ENCODE results near the gene GATB.
A peak's percentile ranks its signal among the peaks of the same experiment; 100 is the strongest.
"Not testable (repeated sequence)": the region's sequence is repeated elsewhere in the genome, so short reads cannot be mapped to it uniquely, and the experiment has no call there.

The GATB gene

DNA sequence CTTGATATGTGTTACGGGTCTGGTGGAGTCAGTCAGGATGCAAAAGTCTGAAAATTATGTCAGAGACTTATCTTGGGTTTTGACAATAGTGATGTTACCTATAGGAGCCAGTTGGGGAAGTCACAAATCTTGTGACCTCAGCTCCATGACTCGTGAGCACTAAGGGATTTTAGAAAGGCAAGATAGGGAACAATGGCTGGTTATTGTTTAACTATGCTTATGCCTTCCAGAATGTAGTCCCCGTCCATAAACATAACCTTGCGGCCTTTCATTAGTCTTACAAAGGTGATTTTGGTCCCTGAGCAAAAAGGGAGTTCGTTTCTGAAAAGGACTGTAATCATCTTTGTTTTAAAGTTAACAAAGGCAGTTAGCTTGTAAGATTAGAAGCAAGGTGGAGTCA is 23.9 kb upstream of the GATB start:
- DNase-seq: no peak

- peak; percentile 7 for DNase-seq
Measured at GRCh38 chr4:151783867-151784266, 23.1 kb upstream of the GATB start.

- DNase-seq: no peak
Measured at GRCh38 chr4:151782296-151782695, 21.5 kb upstream of the GATB start.

DNA sequence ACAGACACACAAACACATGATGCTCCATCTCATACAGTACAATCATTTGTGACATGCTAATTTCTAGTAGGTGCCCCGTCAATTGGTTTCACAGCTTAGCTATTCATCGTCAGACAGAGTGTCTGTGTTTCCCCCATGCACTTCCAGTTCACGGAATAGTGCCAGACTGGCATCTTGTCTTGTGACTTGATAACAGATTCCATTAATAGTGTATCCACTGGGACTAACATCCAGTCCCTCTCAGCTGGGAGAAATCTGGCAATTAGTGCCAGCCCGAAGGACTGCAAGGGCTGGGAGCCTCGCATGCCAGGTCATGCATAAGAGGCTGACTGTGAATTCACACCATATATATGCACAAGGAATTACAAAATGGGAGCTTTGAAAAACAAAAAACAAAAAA is 20.2 kb upstream of the GATB start:
- no peak for DNase-seq

- no peak for DNase-seq
Measured at GRCh38 chr4:151777471-151777870, 16.7 kb upstream of the GATB start.

GRCh38 chr4:151774324-151774723 is 13.5 kb upstream of the GATB start:
- no peak for DNase-seq

GRCh38 chr4:151772274-151772673 is 11.5 kb upstream of the GATB start:
- no peak for DNase-seq

GRCh38 chr4:151771664-151772063 is 10.9 kb upstream of the GATB start:
- no peak for DNase-seq

DNA sequence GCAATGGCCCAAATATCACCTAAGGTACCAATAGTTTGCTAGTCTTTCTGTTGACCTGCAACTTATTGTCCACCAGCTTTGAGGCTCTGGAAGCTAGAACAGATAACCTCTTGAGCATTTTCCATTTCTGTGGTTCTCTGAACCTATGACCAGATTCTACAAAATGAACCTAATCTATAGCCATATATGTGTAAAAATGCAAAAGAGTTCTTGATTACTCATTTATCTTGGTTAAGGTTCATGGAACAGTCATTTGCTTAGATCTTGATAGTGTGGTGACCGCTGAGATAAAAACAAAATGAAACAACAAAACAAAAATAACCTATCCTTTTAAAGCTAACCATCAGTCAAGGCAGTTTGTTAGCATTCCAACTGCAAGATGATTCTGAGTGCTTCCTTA is 9.3 kb upstream of the GATB start:
- no peak for DNase-seq

DNA sequence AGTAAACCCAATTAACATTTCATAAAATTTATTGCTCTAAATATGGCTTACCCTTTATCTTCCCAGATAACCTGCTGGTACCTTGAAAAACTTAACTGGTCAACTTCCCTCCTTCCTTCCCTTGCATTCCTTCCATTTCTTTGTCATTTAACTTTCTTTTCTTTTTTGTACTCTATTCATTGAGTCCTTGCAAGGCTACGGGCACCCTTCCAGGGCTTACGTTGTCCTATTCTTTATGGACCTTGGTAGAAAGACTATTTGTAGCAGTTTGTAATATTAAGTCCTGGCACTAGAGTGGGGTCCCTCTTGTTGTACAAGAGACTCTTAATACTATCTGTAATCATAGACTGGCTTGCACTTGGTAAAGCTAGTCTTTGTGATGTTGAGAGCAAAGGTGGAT is 8.0 kb upstream of the GATB start:
- no peak for DNase-seq

- DNase-seq: no peak
Measured at GRCh38 chr4:151766691-151767090, 5.9 kb upstream of the GATB start.

GRCh38 chr4:151760002-151760401 is 805 bp downstream of the GATB start:
- DNase-seq: no peak

DNA sequence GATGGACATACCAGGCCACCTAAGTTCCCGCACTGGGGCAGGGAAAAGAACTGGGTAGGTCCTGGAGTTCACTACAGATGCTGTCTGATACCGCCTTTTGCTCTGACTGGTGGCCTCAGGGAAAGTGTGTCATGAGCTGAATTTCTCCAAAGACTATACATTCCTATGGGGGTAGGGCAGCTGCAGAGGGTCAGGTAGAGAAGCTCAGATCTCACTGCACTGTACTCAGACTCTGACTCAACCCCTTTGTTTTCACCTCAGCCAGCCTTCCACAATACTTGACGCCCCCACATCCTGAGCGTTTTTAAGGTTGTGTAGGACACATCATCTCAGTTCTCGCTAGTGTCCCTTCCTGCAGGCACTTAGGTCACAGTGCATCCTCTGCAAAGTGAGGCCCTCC is 7.8 kb downstream of the GATB start:
- no peak for DNase-seq

DNA sequence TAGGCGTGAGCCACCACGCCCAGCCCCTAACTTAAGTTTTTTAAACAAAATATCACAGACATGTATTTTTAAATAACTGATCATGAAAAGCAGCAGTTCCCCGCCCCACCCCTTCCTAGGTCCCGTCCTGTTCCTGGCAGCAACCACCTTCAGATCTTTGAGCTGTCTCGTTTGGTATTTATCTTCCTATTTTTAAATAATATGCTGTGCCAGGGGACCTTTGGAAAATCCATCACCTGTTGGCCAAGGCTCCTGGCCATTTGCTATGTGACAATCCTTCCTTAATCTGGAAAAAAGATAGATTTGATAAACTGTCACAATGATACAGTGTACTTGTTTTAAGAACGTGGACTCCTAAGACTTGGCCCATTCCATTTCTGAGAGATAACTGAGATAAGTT is 10.7 kb downstream of the GATB start:
- DNase-seq: no peak

GRCh38 chr4:151745481-151746231 is 15.2 kb downstream of the GATB start:
- DNase-seq: peak; percentile 19

DNA sequence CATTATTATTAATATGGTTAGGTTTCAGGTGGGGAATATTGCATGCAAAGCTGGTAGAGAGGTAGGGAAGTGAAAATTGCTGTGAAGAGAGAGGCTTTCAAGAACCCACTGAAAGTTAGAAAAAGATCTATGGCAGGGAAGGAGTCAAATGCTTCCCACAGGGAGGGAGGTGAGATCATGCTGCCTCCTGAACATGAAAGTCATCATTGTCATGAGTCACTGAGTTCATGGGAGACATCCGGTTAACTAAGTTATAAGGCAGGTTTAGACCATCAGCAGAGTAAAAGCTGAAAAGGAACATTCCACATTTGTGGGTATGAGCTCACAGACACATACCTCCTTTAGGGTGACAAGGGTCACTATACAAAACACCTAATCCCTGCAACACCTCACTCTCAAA is 16.2 kb downstream of the GATB start:
- DNase-seq: peak; percentile 86

- DNase-seq: no peak
Measured at GRCh38 chr4:151743894-151744293, 16.9 kb downstream of the GATB start.

DNA sequence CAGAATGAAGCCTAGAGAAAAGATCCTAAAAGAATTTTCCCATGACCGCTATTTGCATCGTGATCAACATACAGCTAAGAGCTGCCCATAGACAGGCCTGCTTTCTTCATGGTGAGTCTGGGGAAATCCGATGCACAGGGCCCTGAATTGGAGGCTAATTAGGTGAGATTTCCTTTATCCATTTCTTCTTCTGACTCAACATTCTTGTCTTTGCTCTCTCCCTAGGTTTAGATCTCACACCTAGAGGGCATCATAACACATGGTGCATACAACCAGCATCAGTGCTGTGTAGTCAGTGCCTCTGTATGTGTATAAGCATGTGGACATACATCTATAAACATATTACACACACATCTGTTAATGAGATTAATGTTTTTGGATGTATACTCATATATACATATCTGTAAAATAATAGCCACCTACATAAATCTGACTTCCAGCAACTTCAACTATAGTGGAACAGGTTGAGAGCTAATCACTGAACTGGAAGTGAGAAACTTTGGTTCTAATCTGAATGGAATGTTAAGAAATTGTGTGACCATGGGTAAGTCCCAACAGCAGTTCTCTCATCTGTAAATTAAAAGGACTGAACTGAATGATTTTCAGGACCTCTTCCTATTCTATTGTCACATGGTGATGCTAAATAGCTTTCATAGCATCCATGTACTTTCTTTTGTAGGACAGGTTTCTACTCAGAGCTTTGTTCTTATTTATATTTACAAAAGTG is 17.5 kb downstream of the GATB start:
- DNase-seq: no peak

- no peak for DNase-seq
Measured at GRCh38 chr4:151738720-151739517, 21.9 kb downstream of the GATB start.

DNA sequence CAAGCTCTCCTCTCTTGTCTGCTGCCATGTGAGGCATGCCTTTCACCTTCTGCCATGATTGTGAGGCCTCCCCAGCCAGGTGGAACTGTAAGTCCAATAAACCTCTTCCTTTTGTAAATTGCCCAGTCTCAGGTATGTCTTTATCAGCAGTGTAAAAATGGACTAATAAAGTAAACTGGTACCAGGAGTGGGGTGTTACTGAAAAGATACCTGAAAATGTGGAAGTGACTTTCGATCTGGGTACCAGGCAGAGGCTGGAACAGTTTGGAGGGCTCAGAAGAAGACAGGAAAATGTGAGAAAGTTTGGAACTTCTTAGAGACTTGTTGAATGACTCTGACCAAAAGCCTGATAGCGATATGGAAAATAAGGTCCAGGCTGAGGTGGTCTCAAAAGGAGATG is 24.0 kb downstream of the GATB start:
- DNase-seq: not testable (repeated sequence)

DNA sequence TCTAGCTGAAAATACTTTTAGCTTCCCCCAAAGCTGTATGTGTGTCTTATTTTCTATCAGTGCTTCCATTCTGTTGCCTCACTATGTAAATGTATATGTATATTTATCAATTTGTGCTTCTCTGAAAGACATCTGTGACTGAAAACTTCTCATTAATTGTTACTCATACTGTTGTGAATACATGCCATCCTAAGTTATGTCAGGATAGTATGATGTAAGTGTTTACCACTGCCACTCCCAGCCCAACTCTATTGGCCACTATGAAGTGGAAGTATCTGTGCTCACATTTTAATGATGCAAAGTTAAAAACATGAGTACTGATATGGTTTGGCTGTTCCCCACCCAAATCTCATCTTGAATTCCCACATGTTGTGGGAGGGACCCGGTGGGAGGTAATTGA is 24.4 kb downstream of the GATB start:
- DNase-seq: no peak

DNA sequence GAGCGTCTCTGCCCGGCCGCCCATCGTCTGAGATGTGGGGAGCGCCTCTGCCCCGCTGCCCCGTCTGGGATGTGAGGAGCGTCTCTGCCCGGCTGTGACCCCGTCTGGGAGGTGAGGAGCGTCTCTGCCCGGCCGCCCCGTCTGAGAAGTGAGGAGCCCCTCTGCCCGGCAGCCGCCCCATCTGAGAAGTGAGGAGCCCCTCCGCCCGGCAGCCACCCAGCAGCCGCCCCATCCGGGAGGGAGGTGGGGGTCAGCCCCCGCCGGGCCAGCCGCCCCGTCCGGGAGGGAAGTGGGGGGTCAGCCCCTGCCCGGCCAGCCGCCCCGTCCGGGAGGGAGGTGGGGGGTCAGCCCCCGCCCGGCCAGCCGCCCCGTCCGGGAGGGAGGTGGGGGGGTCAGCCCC is 29.1 kb downstream of the GATB start:
- not testable (repeated sequence) for DNase-seq

- DNase-seq: peak; percentile 26
Measured at GRCh38 chr4:151729731-151730559, 30.9 kb downstream of the GATB start.

Measured in fibroblast of skin of right quadriceps (primary cell).